AG04450 (cell line): Measurements from ENCODE around the gene PACS2. TPM values are rescaled to one million over a fixed set of nuclear protein-coding genes. Genes with fewer than 3 reads are reported as not detected.

Experiments
- CTCF ChIA-PET: fragments of 300-600, 350-600 bp; formaldehyde crosslinking; extraction: SDS; loops from one replicate; lab custom pipeline; 2022; ENCODE audit warnings: antibody characterized with exemption, inconsistent platforms; lab: Charles Lee
- POLR2A ChIA-PET: fragments of 350-600 bp; formaldehyde crosslinking; extraction: SDS; loops from one replicate; lab custom pipeline; 2021; ENCODE audit warnings: antibody characterized with exemption, inconsistent platforms; lab: Yijun Ruan, JAX
- DNase-seq: peaks from one replicate; pipeline ENCODE4 v3.0.0-alpha.2; 2011; ENCODE audit warnings: low read depth, low spot score
- H3K27ac ChIP-seq: one replicate; pipeline ENCODE4 v1.5.1; 2012; ENCODE audit warnings: low read depth, low read length, control low read depth
- H3K27me3 ChIP-seq: one replicate; pipeline ENCODE4 v1.6.0; 2012; ENCODE audit warnings: low read length; ENCODE audit not compliant: control insufficient read depth, insufficient read depth
- H3K4me3 ChIP-seq: 2 replicates; pipeline ENCODE4 v1.5.1; 2011; ENCODE audit warnings: mild to moderate bottlenecking, low read depth, low read length, control low read depth
- H3K9me3 ChIP-seq: 2 replicates; pipeline ENCODE4 v1.5.1; 2012; ENCODE audit warnings: low read length; ENCODE audit not compliant: control insufficient read depth, insufficient read depth
- CTCF ChIP-seq: IDR thresholded peaks from 2 replicates; pipeline ENCODE4 v1.5.1; 2011; ENCODE audit warnings: low read depth, low read length, control low read depth, inconsistent platforms
- polyA plus RNA-seq: library from polyadenylated mRNA; depleted of rRNA; stranded (reverse); fragments of >200 nt; gene quantifications from 2 replicates; pipeline ENCODE4 v1.2.3, GENCODE V29; 2011

Gene PACS2
- polyA plus RNA-seq, 1 experiment = 13.0 TPM

DNA sequence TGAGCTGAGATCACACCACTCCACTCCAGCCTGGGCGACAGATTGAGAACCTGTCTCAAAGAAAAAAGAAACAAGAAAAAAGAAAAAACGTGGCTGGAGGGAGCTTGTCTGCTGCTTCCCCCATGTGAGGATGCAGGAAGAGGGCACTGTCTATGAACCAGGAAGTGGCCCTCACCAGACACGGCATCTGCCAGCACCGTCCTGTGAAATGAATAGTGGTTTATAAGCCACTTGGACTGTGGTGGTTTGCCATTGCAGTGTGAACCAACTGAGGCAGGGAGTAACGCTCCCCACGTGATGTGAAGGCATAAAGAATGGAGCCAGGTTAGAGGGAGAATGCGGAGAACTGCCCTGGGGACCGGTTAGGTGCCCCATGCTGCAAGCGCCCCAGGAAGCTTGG is 9.2 kb upstream of the PACS2 start:
- ChIA-PET POLR2A (no interaction called here), CTCF (no interaction called here)
- Histone ChIP-seq H3K27me3 (no peaks in the 10 kb centered on the region), H3K27ac (no peak overlapping the region), H3K9me3 (no peaks in the 10 kb centered on the region; the same call in 1 of the 2 replicates), H3K4me3 (no peak overlapping the region)
- no peak for DNase-seq
- no peak for TF ChIP-seq CTCF

DNA sequence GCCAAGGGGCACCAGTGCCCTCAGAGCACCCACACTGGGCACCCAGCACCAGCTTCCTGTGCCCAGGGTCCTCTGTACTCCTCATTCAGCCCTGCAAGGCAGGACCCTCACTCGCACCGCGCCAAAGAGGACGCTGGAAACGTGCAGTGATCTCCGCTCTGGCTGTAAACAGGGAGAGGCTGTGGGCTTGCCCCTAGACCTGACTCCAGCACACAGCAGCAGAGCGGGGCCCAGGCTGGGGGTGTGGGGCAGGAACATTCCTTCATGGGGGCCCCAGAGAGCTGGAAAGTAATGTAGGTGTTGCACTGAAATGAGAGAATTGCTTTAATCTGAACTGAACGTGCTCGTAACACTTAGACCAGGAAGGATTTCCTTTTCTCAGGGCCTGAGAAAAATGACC is 8.8 kb upstream of the PACS2 start:
- H3K9me3 ChIP-seq = no peaks in the 10 kb centered on the region; the same call in 1 of the 2 replicates
- ChIA-PET POLR2A (no interaction called here), CTCF (no interaction called here)
- DNase-seq = no peak
- no peak for TF ChIP-seq CTCF
- no peak overlapping the region for H3K4me3 ChIP-seq
- H3K27me3 ChIP-seq = no peaks in the 10 kb centered on the region
- H3K27ac ChIP-seq = no peak overlapping the region

DNA sequence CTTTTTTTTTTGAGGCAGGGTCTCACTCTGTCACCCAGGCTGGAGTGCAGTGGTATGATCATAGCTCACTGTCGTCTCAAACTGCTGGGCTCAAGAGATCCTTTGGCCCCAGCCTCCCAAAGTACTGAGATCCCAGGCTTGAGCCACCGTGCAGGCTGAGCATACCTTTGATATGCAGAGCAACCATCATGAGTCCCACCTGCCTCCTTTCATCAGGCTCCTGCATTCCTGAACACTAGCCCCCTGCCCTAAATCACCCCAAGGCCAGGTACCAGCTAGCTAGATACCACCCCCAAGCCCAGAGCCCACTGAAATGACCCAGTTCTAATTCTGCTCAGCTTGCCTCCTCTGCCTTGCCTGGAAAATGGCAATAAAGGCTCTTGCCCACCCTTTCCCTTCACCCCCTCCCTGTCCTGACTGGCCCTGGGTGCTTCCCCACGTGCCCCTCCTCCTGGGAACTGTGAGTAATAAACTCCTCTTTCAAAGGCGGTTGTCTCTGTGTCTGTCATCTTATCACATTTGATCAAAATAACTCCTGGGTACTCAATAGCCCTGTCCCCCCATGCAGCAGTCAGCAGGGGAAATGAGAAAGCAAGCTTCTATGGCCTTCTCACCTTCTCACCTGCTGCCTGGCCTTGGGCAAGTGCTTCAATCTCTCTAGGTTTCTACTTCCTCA is 7.4 kb upstream of the PACS2 start:
- H3K27me3 ChIP-seq = no peaks in the 10 kb centered on the region
- H3K4me3 ChIP-seq = no peak overlapping the region
- no peak for DNase-seq
- no peak overlapping the region for H3K27ac ChIP-seq
- no peaks in the 10 kb centered on the region for H3K9me3 ChIP-seq
- ChIA-PET CTCF (no interaction called here), POLR2A (no interaction called here)
- TF ChIP-seq CTCF = no peak

GRCh38 chr14:105309371-105309770 is 5.2 kb upstream of the PACS2 start:
- H3K27ac ChIP-seq = no peak overlapping the region
- ChIA-PET POLR2A (interaction anchor here (0.6 kb wide), 1 partner anchor 9 kb away, joined by 4 read pairs; the partner anchor contains the start of gene BRF1), CTCF (no interaction called here)
- no peak for DNase-seq
- no peak for TF ChIP-seq CTCF
- no peak overlapping the region for H3K4me3 ChIP-seq
- H3K27me3 ChIP-seq = no peaks in the 10 kb centered on the region
- no peaks in the 10 kb centered on the region for H3K9me3 ChIP-seq

GRCh38 chr14:105311838-105312237 is 2.7 kb upstream of the PACS2 start:
- no peaks in the 10 kb centered on the region for H3K9me3 ChIP-seq
- H3K27me3 ChIP-seq = no peaks in the 10 kb centered on the region
- ChIA-PET POLR2A (no interaction called here), CTCF (no interaction called here)
- no peak for DNase-seq
- no peak overlapping the region for H3K4me3 ChIP-seq
- no peak for TF ChIP-seq CTCF
- no peak overlapping the region for H3K27ac ChIP-seq
